ENCODE measurements around the gene TRIM22.
"Not testable (repeated sequence)": the region's sequence is repeated elsewhere in the genome, so short reads cannot be mapped to it uniquely, and the experiment has no call there.

The TRIM22 gene, protein sequence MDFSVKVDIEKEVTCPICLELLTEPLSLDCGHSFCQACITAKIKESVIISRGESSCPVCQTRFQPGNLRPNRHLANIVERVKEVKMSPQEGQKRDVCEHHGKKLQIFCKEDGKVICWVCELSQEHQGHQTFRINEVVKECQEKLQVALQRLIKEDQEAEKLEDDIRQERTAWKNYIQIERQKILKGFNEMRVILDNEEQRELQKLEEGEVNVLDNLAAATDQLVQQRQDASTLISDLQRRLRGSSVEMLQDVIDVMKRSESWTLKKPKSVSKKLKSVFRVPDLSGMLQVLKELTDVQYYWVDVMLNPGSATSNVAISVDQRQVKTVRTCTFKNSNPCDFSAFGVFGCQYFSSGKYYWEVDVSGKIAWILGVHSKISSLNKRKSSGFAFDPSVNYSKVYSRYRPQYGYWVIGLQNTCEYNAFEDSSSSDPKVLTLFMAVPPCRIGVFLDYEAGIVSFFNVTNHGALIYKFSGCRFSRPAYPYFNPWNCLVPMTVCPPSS
- 383 reads per million, percentile 97 among the genes with 10 or more reads in this experiment for total RNA-seq

- DNase-seq, result peak; percentile 16
Observed at GRCh38 chr11:5689551-5689983, at the start of gene TRIM22. TSS of gene TRIM22 (plus strand) at chr11:5689790. CDS start at chr11:5696233, 6,443 bp downstream.

- no peak for DNase-seq
Observed at GRCh38 chr11:5639953-5640352, 49.6 kb upstream of the TRIM22 start.

DNA sequence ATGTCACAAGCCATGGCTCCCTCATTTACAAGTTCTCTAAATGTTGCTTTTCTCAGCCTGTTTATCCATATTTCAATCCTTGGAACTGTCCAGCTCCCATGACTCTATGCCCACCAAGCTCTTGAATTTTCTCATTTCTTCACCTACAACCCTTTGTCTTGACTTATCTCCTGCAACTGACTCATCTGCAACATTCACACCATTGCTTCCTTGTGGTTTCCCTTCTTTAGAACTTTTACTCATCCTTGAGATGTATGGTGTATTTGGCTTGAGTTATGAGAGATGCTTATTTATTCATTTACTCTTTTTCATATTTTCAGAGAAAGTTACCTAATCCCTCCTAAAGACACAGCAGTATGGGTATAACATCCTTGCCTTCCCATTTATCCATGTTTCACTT lies 46.0 kb upstream of the TRIM22 start:
- DNase-seq, result no peak

- no peak for DNase-seq
Observed at GRCh38 chr11:5646139-5646538, 43.5 kb upstream of the TRIM22 start.

DNA sequence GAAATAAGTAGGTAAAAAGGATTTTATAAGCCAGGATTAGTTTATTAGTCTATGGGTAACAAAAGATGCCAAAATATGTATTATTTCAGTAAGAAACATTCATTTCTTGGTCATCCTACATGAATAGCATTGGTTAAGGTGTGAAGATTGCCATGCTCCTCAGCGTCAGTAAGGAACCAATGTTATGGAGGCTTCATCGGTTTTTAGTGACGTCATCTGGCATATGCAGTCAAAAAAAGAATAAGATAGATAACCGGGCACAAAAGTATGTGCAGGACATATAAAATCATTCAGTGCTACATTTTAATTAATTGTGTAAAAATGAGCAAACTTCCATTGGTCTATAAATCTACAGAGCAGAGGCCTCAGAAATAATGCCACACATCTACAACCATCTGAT lies 34.1 kb upstream of the TRIM22 start:
- no peak for DNase-seq

GRCh38 chr11:5656956-5657355 lies 32.6 kb upstream of the TRIM22 start:
- not testable (repeated sequence) for DNase-seq

- DNase-seq, result no peak
Observed at GRCh38 chr11:5658318-5658717, 31.3 kb upstream of the TRIM22 start.

DNA sequence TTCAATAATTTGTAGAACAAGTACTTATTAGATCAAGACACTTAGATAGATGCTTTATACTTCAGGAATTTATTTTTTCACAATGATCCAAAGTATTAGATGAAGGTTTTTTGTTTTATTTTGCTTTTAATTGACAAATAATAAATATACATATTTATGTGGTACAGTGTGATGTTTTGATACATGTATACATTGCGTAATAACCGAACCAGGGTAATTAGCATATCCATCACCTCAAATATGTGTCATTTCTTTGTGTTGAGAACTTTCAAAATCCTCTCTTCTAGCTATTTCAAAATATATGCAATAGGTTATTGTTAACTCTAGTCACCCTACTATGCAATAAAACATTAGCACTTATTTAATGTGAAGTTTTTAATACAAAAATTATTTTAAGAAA lies 26.1 kb upstream of the TRIM22 start:
- no peak for DNase-seq

DNA sequence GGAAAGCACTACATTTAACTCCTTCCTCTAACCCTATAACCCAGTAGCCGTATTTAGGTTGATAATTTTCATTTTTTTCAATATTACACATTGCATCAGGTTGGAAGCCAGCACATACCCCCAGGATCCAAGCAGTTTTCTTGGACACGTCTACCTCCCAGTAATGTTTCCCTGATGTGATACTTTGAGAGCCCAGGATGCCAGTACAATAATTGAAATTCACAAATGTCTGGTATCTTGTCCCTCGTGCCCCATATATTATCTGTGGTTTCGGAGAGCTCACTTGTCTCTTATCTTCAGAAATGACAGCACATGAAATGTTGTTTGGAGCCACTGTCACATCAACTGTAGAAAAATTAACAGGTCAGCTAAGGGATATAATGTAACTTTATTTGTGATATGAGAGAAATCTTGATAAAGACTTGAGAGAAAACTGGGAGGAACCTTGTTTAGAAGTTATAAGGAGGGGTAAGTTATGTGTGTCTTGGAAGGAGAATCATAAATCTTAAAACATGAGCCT lies 24.5 kb upstream of the TRIM22 start:
- no peak for DNase-seq

DNA sequence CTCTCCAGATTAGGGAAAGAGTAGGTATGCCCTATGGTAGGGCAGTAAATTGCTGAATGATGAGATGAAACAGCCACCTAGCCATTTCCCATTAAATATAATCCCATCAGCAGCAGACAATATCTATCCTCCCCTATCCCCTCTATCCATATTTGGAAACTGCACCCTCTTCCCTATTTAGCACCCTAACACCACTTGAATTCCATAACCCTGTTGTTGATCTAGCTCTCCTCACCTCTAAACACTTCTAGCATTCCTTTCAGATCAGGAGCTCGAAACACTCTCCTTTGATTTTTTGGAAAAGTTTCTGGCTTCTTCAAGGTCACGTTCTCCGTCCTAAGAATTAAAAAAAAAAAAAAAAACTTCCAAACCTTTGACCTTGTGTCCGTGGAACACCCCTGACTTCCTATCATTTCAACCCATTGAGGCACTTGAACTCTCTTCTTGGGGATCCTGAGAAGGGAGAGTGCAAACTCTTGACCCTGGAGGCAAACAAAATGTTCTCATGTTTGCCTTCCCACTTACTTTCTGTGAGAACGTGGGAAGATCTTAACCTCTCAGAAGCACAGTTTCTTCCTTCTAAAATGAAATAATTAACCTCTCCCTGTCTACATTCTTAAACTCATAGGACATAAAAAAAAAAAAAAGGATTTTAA lies 23.7 kb upstream of the TRIM22 start:
- no peak for DNase-seq

DNA sequence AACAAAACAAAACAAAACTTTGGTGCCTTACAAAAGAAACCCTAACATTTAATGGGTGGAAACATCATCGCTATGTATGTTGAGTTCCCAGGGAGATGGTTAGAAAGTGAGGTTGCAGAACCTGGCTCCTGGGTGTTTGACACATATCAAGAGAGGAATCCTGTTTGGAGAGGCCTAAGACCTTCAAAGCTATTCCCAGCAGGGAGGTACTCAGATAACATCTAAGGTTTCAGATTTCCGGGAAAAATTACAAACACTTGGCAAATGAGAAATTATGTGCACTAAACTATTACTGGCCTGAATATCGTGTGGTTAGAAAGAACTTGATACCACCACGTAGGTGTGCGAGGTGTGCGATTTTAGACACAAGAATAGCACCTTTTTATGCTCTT lies 23.2 kb upstream of the TRIM22 start:
- DNase-seq, result no peak

DNA sequence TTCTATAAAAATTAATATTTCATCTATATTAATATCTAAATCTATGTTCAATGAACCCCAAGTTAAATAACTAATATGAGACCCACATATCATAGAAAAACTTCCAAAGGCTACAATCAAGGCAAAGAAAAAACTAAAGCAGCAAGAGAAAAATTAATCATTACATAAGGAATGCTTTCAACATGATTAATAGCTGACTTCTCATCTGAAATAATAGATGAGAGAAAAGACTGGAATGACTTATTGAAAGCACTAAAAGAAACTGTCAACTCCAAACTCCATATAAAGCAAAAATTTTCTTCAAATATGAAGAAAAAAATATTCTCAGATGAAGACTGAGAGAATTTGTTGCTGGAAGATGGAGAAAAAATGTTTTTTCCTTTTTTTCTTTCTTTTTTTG lies 17.8 kb upstream of the TRIM22 start:
- no peak for DNase-seq

DNA sequence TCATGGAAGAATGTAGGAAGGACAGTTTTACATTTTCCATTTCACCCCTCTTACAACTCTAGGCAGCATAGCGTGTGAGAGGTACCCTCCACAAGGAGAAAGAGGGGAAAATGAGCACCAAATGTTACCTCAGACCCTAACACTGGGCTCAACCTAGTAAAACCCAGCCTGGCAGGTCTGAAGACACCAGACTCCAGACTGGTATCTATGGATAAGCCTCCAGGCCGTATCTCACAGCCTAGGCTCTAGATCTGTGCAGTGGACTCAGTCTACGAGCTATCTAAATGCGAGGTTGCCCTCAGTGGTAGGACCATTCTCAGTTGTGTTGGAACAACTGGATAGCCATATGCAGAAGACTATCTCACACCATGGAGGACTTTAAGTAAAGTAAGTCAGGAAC lies 15.2 kb upstream of the TRIM22 start:
- DNase-seq, result no peak

- no peak for DNase-seq
Observed at GRCh38 chr11:5679811-5680210, 9.8 kb upstream of the TRIM22 start.

GRCh38 chr11:5682890-5683441 lies 6.6 kb upstream of the TRIM22 start:
- DNase-seq, result not testable (repeated sequence)

DNA sequence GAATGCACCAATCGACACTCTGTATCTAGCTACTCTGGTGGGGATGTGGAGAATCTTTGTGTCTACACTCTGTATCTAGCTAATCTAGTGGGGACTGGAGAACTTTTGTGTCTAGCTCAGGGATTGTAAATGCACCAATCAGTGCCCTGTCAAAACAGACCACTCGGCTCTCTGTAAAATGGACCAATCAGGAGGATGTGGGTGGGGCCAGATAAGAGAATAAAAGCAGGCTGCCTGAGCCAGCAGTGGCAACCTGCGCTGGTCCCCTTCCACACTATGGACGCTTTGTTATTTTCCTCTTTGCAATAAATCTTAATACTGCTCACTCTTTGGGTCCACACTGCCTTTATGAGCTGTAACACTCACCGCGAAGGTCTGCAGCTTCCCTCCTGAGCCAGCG lies 6.0 kb upstream of the TRIM22 start:
- DNase-seq, result not testable (repeated sequence)

DNA sequence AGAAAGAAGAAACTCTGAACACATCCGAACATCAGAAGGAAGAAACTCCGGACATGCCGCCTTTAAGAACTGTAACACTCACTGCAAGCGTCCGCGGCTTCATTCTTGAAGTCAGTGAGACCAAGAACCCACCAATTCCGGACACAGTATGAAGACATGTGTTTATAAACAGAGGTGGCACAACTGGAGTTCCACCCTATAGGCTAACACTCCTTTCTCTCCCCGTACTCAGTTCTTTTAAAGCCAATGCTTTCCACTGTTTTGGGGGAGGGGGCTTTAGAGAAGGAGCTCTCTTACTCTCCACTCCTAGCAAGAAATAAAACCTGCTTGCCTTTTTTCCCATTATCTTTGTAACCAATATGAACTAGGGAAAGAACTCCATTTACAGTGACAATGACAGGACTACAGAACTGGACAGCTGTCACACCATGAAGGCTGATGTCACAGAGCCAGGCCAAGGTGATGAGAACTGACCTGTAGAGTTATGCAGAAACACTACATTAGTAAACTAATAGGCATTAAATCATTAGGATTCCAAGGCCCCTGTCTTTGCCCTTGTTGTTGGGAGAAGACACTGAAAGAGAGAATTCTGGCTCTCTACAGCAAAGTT lies 5.4 kb upstream of the TRIM22 start:
- DNase-seq, result no peak

- peak; percentile 70 for DNase-seq
Observed at GRCh38 chr11:5684646-5685362, 4.8 kb upstream of the TRIM22 start, which contains the start of gene TRIM5. TSS of gene TRIM5 (minus strand) at chr11:5685074. CDS start at chr11:5680177, 4,897 bp downstream.

DNA sequence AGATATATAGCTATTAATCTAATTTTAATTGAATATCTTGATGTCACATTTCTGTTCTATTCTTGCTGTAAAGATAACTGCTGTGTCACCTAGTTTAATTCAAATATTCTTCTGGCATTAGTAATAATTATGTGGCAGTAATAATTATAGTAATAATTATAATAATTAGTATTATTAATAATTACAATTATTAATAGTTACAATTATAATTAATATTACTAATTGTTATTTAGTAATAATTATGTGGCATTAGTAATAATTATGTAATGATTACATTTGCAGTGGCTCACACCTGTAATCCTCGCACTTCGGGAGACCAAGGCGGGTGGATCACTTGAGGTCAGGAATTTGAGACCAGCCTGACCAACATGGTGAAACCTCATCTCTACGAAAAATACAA lies 3.2 kb upstream of the TRIM22 start:
- DNase-seq, result no peak

GRCh38 chr11:5688482-5688881 lies 1.1 kb upstream of the TRIM22 start:
- DNase-seq, result no peak

DNA sequence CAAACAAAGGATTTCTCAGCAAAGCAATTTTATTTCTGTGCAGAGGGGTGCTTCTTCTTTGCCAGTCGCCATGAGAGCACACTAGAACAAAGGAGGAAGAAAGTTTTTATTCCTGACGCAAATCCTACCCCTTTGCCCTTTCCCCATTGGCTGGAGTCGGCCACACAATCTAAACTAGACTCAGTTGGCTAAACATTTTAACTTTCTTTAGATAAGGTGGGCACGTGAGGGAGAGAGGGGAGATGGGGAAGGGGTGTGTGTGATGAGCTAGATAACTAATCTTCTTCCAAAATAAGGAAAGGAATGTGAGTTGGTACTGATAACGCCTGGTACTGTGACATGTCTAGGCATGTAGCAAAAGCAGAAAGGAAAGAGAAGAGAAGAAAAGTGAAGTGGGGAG lies 626 bp downstream of the TRIM22 start:
- no peak for DNase-seq

DNA sequence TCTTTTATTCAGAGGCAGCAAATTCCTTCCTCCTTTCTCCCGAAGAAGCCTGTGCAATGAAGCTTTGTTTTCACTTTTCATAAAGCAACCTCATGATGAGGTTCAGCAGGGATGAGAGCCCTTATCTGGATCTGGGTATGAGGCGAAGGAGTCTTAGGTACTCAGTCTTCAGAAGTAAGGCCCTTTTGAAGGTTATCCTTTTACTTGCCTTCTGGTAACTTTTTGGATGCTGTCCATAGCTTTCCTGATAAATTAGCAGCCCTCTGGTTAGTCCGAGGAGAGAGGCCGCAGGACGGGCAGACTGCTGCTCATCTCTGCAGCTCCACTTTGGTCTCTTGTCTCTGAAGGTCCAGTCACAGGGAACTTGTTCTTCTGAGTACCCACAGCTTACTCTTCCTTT lies 1.1 kb downstream of the TRIM22 start:
- DNase-seq, result no peak
